Measurements from ENCODE around the gene XXYLT1.

DNA sequence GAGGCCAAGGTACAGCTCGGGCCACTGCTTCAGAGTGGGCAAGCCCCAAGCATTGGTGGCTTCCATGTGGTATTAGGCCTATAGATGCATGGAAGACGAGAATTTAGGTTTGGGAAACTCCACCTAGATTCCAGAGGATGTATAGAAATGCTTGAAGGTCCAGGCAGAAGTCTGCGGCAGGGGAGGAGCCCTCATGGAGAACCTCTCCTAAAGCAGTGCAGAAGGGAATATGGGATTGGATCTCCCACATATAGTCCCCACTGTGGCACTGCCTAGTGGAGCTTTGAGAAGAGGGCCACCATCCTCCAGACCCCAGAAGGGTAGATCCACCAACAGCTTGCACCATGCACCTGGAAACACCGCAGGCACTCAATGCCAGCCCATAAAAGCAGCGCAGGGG lies 48.1 kb upstream of the XXYLT1 start:
- TF ChIP-seq, protein P1, sequence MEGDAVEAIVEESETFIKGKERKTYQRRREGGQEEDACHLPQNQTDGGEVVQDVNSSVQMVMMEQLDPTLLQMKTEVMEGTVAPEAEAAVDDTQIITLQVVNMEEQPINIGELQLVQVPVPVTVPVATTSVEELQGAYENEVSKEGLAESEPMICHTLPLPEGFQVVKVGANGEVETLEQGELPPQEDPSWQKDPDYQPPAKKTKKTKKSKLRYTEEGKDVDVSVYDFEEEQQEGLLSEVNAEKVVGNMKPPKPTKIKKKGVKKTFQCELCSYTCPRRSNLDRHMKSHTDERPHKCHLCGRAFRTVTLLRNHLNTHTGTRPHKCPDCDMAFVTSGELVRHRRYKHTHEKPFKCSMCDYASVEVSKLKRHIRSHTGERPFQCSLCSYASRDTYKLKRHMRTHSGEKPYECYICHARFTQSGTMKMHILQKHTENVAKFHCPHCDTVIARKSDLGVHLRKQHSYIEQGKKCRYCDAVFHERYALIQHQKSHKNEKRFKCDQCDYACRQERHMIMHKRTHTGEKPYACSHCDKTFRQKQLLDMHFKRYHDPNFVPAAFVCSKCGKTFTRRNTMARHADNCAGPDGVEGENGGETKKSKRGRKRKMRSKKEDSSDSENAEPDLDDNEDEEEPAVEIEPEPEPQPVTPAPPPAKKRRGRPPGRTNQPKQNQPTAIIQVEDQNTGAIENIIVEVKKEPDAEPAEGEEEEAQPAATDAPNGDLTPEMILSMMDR (IDR thresholded peaks at IDR 0.05), result no peak
- TF ChIP-seq POLR2A (IDR thresholded peaks at IDR 0.05), result no peak
